Kidney (tissue), 14 donors: ENCODE measurements around the gene PRR20G. TPM values are rescaled to one million over a fixed set of nuclear protein-coding genes. Genes with fewer than 3 reads are reported as not detected.

ENCODE experiments used
- DNase-seq, 5 donors: peaks; one replicate each; pipeline ENCODE4 v3.0.0-alpha.2; 2013 to 2020
- FAIRE-seq: peaks from 2 replicates; lab custom pipeline; 2012; peaks lifted over from hg19 to GRCh38; lab: Jason Lieb, UNC
- H3K27ac ChIP-seq, 2 donors: one replicate each; pipeline ENCODE4 v1.7.0; 2013; ENCODE audit warnings: low read depth in 2 of 2, low read length in 2 of 2, inconsistent platforms in 1 of 2
- H3K27me3 ChIP-seq: one replicate; pipeline ENCODE4 v1.7.1; 2013; ENCODE audit warnings: low read length, inconsistent platforms; ENCODE audit not compliant: control insufficient read depth, insufficient read depth
- H3K36me3 ChIP-seq, 3 donors: one replicate each; pipeline versions ENCODE4 v1.7.0 to v1.7.1; 2013; ENCODE audit warnings: low read length in 3 of 3, control low read depth in 1 of 3, inconsistent platforms in 1 of 3; ENCODE audit not compliant: insufficient read depth in 3 of 3, control insufficient read depth in 2 of 3
- H3K4me1 ChIP-seq, 3 donors: one replicate each; pipeline versions ENCODE4 v1.7.0 to v1.7.1; 2013; ENCODE audit warnings: low read length in 3 of 3, inconsistent platforms in 1 of 3, low read depth in 1 of 3; ENCODE audit not compliant: control insufficient read depth in 2 of 3, insufficient read depth in 2 of 3
- H3K4me3 ChIP-seq, 3 donors: one replicate each; pipeline versions ENCODE4 v1.7.0 to v1.8.1; 2013; ENCODE audit warnings: low read length in 3 of 3, control low read depth in 1 of 3, inconsistent platforms in 1 of 3
- H3K9ac ChIP-seq, 3 donors: one replicate each; pipeline versions ENCODE4 v1.7.0 to v1.7.1; 2013; ENCODE audit warnings: low read length in 3 of 3, control low read depth in 1 of 3, inconsistent platforms in 1 of 3
- H3K9me3 ChIP-seq, 3 donors: one replicate each; pipeline versions ENCODE4 v1.7.0 to v1.7.1; 2013; ENCODE audit warnings: low read length in 3 of 3, control low read depth in 1 of 3, inconsistent platforms in 1 of 3; ENCODE audit not compliant: control insufficient read depth in 2 of 3, insufficient read depth in 1 of 3
- CTCF ChIP-seq: IDR thresholded peaks from 3 replicates; pipeline ENCODE4 v1.5.1; 2012; ENCODE audit warnings: mild to moderate bottlenecking, moderate library complexity, borderline replicate concordance; ENCODE audit not compliant: insufficient read depth; ENCODE audit errors: extremely low read depth
- intact Hi-C: fragments of 100-400 bp; cut with DNase I; formaldehyde crosslinking; loops from one replicate; pipeline ENCODE4 v1.11.1; 2022
- polyA plus RNA-seq: library from polyadenylated mRNA; stranded (reverse); fragments of 350-450 nt; fragmentation: Illumina TruSeq; extraction: RNeasy Lipid Tissue Mini Kit (QIAGEN cat#74804); gene quantifications from one replicate; pipeline ENCODE4 v1.2.3, GENCODE V29; 2014; ENCODE audit warnings: low read depth, low replicate concordance; ENCODE audit not compliant: insufficient read depth
- total RNA-seq: library from RNA; stranded (reverse); fragmentation: NEBNext Ultra II Directional; extraction: Animal tissue kit (Norgen Biotek cat#: 25700); gene quantifications from one replicate; pipeline ENCODE4 v1.2.1, GENCODE V29; 2021
- donor health status: control.
- donor health status: control.
- donor health status: control.
- donor health status: control.
- donor health status: control.
- donor health status: DM: yes; HTN: yes; CAD: no.
- donor health status: Normal renal cell carcinoma (clear cell type).

The PRR20G gene
- total and polyA plus RNA-seq, 2 donors from 2014 or later: not detected

DNA sequence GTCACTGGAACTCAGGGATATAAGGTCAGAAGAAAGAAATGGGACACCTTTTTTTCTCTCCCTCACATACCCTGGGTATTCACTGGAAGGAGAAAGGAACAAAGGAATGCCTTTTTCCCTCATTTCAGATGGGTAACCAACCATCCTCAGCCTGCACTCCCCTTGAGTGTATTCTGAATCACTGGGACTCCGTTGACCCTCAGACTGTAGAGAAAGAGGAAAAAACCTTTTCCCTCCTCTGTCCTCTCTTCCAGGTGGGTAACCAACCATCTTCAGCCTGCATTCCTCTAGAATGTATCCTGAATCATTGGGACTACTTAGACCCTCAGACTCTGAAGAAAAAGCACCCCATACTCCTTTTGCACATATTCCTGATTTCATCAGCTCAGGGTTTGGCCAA, 11.4 kb downstream of the PRR20G start:
- no peaks in the 10 kb centered on the region for H3K36me3 ChIP-seq
- TF ChIP-seq CTCF: no peak
- H3K27me3 ChIP-seq: no peaks in the 10 kb centered on the region
- no peak overlapping the region for H3K9ac ChIP-seq
- no peak overlapping the region for H3K27ac ChIP-seq
- intact Hi-C loops: no loop called here
- DNase-seq (no peak), FAIRE-seq (no peak)
- no peaks in the 10 kb centered on the region for H3K4me1 ChIP-seq
- H3K9me3 ChIP-seq: no peaks in the 10 kb centered on the region
- H3K4me3 ChIP-seq: no peak overlapping the region

GRCh38 chr3:127275287-127275781, 12.5 kb downstream of the PRR20G start:
- Histone ChIP-seq H3K4me1 (no peaks in the 10 kb centered on the region), H3K36me3 (no peaks in the 10 kb centered on the region), H3K27ac (no peak overlapping the region), H3K9ac (no peak overlapping the region), H3K27me3 (no peaks in the 10 kb centered on the region), H3K9me3 (peaks cover 0 to 1% (median 0%) of the 10 kb centered on the region in 3 donors), H3K4me3 (no peak overlapping the region)
- intact Hi-C loops: no loop called here
- TF ChIP-seq CTCF: no peak
- FAIRE-seq: no peak
- DNase-seq: no peak

DNA sequence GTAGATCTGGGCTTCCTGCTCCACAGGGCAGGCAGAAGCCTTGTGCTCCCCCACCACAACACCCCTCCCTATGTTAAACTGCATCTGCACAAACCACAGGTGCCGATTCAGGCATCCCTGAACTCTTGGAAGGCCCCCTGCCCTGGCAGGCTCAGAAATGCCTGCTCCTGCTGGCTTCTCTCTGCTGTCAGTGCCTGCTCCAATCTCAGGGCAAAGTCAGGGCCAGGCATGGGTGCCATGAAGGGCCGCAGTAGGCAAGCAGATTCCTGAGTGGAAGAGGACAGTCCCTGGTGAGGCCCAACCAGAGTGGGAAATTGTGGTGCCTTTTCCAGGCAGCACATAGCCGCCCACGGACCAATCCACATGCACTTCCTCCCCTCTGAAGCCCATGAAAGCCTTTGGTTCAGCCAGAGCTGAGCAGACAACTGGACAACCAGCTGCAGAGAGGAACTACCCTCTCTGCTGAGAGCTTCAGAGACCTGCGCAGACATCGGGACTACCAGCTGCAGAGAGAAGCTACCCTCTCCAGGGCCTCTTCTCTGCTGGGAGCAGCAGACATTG, 13.6 kb downstream of the PRR20G start:
- intact Hi-C loops: no loop called here
- H3K4me3 ChIP-seq: no peak overlapping the region
- no peaks in the 10 kb centered on the region for H3K4me1 ChIP-seq
- FAIRE-seq (no peak), DNase-seq (no peak)
- TF ChIP-seq CTCF: no peak
- H3K36me3 ChIP-seq: no peaks in the 10 kb centered on the region
- H3K9ac ChIP-seq: no peak overlapping the region
- no peak overlapping the region for H3K27ac ChIP-seq
- peaks cover 0 to 3% (median 0%) of the 10 kb centered on the region in 3 donors for H3K9me3 ChIP-seq
- no peaks in the 10 kb centered on the region for H3K27me3 ChIP-seq

- no peak for TF ChIP-seq CTCF
- intact Hi-C loops: no loop called here
Measured at GRCh38 chr3:127273206-127273605, 14.6 kb downstream of the PRR20G start.

More at GRCh38 chr3:127273206-127273605, 14.6 kb downstream of the PRR20G start:
- no peak for FAIRE-seq
- Histone ChIP-seq H3K4me1 (no peaks in the 10 kb centered on the region), H3K9me3 (peaks cover 0 to 8% (median 0%) of the 10 kb centered on the region in 3 donors), H3K9ac (no peak overlapping the region), H3K36me3 (no peaks in the 10 kb centered on the region), H3K4me3 (no peak overlapping the region), H3K27ac (no peak overlapping the region), H3K27me3 (no peaks in the 10 kb centered on the region)
- DNase-seq: no peak
